Body of pancreas (tissue), 4 donors: Measurements from ENCODE around the gene KIRREL3. TPM values are rescaled to one million over a fixed set of nuclear protein-coding genes. Genes with fewer than 3 reads are reported as not detected.

Source experiments
- ATAC-seq: fragments of 150-250 bp; one replicate; pipeline ENCODE4 v1.9.1; 2016
- DNase-seq, 4 donors: peaks; one replicate each; pipeline ENCODE4 v3.0.0-alpha.2; 2019
- H3K27ac ChIP-seq, 4 donors: fragments of 200-600 bp; sonication (generic); 1 replicate in 3 of 4; 2 replicates in 1 of 4; pipeline versions ENCODE4 v1.5.1 to v1.6.1; 2016 to 2019; ENCODE audit warnings: mild to moderate bottlenecking in 1 of 4, mixed read lengths in 1 of 4, moderate library complexity in 1 of 4
- H3K27me3 ChIP-seq, 2 donors: fragments of 200-600 bp; sonication (generic); one replicate each; pipeline ENCODE4 v1.6.0; 2016; ENCODE audit warnings: mild to moderate bottlenecking in 1 of 2
- H3K36me3 ChIP-seq, 2 donors: fragments of 200-600 bp; sonication (generic); replicated peaks in 1 of 2; 2 replicates each; pipeline ENCODE4 v1.5.1; 2016; ENCODE audit warnings: low read depth in 2 of 2; ENCODE audit not compliant: insufficient read depth in 1 of 2
- H3K4me1 ChIP-seq: fragments of 200-600 bp; sonication (generic); one replicate; pipeline ENCODE4 v1.6.0; 2016
- H3K4me3 ChIP-seq, 2 donors: fragments of 200-600 bp; sonication (generic); 1 replicate in 1 of 2; 2 replicates in 1 of 2; pipeline ENCODE4 v1.5.1; 2016 to 2019
- H3K9me3 ChIP-seq, 3 donors: fragments of 200-600 bp; sonication (generic); 1 replicate in 2 of 3; 2 replicates in 1 of 3; pipeline ENCODE4 v1.5.1; 2016
- POLR2A ChIP-seq, 3 donors: fragments of 450-650 bp; IDR thresholded peaks; one replicate each; pipeline ENCODE4 v1.6.1; 2016; ENCODE audit warnings: antibody characterized with exemption in 3 of 3, mild to moderate bottlenecking in 2 of 3
- WGBS, 2 donors: methylation state at CpG; one replicate each; pipeline ENCODE4 v1.1.5; 2017; 5-methylcytosine and 5-hydroxymethylcytosine counted together
- intact Hi-C: fragments of 100-400 bp; cut with DNase I; formaldehyde crosslinking; loops from one replicate; pipeline ENCODE4 v1.15.1; 2023
- total RNA-seq, 2 donors: library from RNA; depleted of rRNA; stranded (reverse); fragments of >200 nt; gene quantifications; one replicate each; pipeline ENCODE4 v1.1.0, GENCODE V29; 2016
- TF ChIP-seq, protein P1 (sequence below), 7 experiments: fragments of 450-650 bp in 4 of 7; fragments of 200-600 bp in 3 of 7; sonication (generic) in 3 of 7; IDR thresholded peaks; one replicate each; pipeline ENCODE4 v1.5.1; 2016 to 2019; ENCODE audit warnings: antibody characterized with exemption in 7 of 7

Gene KIRREL3
- total RNA-seq, 2 donors from 2014 or later = 0.26 TPM; not detected in 1

DNA sequence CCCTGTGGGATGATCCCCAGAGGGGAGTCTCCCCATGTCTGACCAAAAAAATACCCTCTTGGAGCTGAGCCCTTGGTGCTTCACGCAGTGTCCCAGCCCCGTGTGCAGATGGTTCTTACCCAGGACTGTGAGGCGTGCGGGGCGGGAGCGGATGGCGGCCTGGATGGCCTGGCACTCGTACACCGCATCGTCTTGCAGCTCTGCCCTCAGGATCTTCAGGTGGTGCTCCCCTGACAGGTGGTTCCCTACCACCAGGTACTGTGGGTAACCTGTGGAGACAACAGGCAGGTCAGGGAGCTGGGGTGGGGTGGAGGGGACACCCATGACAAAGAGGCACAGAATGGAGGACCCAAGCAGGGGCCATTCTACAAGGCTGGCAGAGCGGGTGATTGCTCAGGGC is 479.4 kb downstream of the KIRREL3 start:
- ATAC-seq (no peak), DNase-seq (no peak)
- no peak overlapping the region for H3K27ac ChIP-seq
- H3K9me3 ChIP-seq = no peaks in the 10 kb centered on the region
- WGBS, 2 donors = 77 to 90% methylated on average over 8 to 11 of the region's 11 CpGs
- no peaks in the 10 kb centered on the region for H3K4me1 ChIP-seq
- H3K4me3 ChIP-seq = no peak overlapping the region
- intact Hi-C loops = no loop called here
- TF ChIP-seq POLR2A (IDR thresholded peaks at IDR 0.05) = no peak
- TF ChIP-seq, protein P1, sequence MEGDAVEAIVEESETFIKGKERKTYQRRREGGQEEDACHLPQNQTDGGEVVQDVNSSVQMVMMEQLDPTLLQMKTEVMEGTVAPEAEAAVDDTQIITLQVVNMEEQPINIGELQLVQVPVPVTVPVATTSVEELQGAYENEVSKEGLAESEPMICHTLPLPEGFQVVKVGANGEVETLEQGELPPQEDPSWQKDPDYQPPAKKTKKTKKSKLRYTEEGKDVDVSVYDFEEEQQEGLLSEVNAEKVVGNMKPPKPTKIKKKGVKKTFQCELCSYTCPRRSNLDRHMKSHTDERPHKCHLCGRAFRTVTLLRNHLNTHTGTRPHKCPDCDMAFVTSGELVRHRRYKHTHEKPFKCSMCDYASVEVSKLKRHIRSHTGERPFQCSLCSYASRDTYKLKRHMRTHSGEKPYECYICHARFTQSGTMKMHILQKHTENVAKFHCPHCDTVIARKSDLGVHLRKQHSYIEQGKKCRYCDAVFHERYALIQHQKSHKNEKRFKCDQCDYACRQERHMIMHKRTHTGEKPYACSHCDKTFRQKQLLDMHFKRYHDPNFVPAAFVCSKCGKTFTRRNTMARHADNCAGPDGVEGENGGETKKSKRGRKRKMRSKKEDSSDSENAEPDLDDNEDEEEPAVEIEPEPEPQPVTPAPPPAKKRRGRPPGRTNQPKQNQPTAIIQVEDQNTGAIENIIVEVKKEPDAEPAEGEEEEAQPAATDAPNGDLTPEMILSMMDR (IDR thresholded peaks at IDR 0.05) = no peak
- no peaks in the 10 kb centered on the region for H3K27me3 ChIP-seq
- H3K36me3 ChIP-seq = no peaks in the 10 kb centered on the region

DNA sequence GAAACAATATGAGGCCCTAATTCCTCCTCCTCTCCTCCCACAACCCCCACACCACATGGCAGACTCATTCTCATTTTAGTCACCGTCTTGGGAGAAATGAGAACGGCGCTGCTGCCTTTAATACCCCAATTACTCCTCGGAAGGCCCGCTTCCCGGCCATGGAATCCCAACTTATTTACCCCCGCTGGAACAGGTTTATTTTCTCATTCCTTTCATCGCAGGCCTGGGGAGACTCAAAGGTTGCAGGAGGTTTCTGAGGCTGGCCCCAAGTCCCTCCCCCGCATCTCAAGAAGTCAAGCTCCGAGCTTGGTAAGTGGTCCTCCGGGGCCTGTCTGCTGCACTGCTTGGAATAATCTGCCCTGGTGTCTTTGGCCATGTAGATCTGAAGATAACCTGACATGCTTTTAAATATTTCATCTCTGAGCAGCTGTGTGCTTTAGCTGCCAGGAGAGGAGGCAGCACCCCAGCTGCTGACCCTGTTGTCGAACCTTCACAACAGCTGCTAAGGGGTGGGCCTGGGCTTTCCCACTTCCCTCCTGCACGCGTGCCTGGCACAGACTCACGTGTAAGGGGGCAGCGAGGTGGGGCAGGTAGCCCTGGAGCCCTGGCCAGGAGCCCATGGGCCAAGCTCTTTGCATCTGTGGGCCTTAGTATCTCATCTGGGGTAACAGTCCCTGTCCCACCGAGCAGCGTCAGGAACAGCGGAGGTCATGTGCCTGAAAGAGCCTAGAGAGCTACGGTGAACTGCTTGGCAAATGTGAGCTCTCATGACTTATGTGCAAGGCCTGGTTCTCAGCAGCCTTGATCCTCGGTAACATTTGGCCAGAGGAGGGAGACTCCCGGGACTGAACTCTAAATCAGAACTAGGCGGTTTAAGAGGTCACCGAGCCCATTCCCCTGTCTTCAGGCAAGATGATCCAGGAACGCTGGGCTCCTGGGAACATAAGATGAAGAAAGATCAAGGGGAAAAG is 480.5 kb downstream of the KIRREL3 start:
- intact Hi-C loops = no loop called here
- no peaks in the 10 kb centered on the region for H3K4me1 ChIP-seq

DNA sequence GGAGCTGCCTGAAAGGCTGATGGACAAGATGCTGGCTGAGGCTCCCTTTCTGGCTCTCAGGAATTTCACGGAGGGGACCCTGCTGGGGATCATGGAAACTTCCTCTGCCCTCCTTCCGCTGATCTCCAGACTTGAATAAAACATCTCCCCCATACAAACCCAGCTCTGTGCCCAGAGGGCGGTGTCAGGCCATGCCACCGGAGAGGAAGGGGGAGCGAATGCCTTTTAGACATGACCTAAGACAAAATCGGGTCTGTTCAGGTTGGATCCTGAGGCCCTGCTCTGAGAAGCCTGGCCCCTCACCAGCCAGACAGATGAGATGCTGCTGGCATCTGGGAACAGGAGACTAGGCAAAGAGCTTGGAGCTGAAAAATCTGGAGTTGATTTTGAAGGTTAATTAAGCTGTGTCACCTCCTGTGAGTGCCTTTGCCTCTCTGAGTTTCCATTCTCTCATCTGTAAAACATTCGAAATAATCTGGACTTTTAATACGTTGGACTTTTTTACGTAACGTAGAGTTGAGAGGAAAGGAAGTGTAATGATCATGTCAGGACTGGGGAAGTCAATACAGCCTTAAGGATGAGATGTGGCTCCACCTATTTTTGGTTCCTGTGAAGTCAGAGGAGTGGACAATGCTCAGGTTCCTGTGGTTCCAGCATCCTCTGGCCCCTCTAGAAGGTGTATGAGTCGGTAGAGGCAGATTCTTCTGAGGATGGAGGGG is 481.4 kb downstream of the KIRREL3 start:
- no peaks in the 10 kb centered on the region for H3K4me1 ChIP-seq
- H3K27me3 ChIP-seq = no peaks in the 10 kb centered on the region
- H3K9me3 ChIP-seq = no peaks in the 10 kb centered on the region
- H3K36me3 ChIP-seq = no peaks in the 10 kb centered on the region
- intact Hi-C loops = no loop called here
- no peak for TF ChIP-seq POLR2A (IDR thresholded peaks at IDR 0.05)
- TF ChIP-seq, protein P1 (IDR thresholded peaks at IDR 0.05) = no peak
- no peak overlapping the region for H3K27ac ChIP-seq
- ATAC-seq (no peak), DNase-seq (no peak)
- WGBS, 2 donors = 66 to 80% methylated on average over 10 of the region's 11 CpGs
- H3K4me3 ChIP-seq = no peak overlapping the region

More for the DNA sequence above, 480.5 kb downstream of the KIRREL3 start:
- ATAC-seq = no peak
- TF ChIP-seq, protein P1 (IDR thresholded peaks at IDR 0.05) = no peak
- TF ChIP-seq POLR2A (IDR thresholded peaks at IDR 0.05) = no peak
- Histone ChIP-seq H3K27me3 (no peaks in the 10 kb centered on the region), H3K27ac (no peak overlapping the region), H3K4me3 (no peak overlapping the region), H3K9me3 (no peaks in the 10 kb centered on the region), H3K36me3 (no peaks in the 10 kb centered on the region)
- WGBS, 2 donors = 71% methylated on average over 22 to 25 of the region's 25 CpGs
- no peak for DNase-seq

DNA sequence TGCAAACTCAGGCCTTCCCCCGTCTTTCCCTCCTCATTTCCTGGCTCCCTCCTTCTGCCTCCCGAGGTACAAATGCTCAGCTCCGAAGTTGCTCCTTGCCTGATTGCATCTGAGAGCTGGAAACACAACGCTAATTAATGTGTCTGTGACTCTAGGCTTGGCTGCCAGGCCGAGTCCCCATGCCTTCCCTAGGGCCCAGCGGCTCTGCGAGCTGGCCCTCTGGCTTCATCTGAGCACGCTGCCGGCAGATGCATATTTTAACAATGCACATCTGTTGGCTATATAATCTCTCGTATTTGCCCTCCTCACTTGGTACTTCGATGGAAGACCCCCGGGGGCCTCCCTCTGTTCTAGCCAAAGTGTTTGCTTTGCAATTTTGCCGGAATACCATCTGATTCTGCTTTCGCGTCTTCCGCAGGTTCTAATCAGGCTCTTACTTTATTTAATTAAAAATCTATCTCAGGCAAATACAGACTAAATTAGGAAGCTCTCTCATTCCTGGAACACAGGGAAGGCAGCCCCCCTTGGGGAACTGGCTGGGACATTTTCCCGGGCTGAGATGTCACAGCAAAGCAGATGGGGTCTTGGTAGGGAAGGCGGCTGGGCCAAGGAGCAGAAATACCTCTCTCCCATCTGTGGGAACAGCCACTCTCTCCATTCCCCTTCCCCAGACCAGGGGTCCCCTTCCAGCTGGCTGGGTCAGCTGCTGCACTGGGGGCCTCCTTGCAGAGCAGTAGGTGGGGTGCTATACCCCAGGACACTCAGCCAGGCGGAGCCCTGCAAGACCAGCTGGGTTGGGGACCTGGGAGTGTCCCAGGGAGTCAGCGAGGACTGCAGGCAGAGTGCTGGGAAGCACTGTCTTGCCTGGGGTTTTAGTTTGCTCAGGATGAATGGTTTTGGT is 482.2 kb downstream of the KIRREL3 start:
- H3K4me1 ChIP-seq = no peaks in the 10 kb centered on the region
- intact Hi-C loops = no loop called here
- H3K27ac ChIP-seq = no peak overlapping the region
- H3K4me3 ChIP-seq = no peak overlapping the region
- no peaks in the 10 kb centered on the region for H3K36me3 ChIP-seq
- TF ChIP-seq, protein P1 (IDR thresholded peaks at IDR 0.05) = no peak
- TF ChIP-seq POLR2A (IDR thresholded peaks at IDR 0.05) = no peak
- WGBS, 2 donors = 67 to 72% methylated on average over 18 to 20 of the region's 20 CpGs
- no peaks in the 10 kb centered on the region for H3K27me3 ChIP-seq
- no peak for ATAC-seq
- DNase-seq = no peak
- H3K9me3 ChIP-seq = no peaks in the 10 kb centered on the region
